ENCODE results near the gene FAM210A. TPM values are rescaled to one million over a fixed set of nuclear protein-coding genes. Genes with fewer than 3 reads are reported as not detected.

The FAM210A gene
- total RNA-seq, 2 experiments from 2014 or later: 20.9 to 26.4 TPM

- H3K27me3 Mint-ChIP-seq: no peaks in the 10 kb centered on the region
- DNase-seq: no peak
- no peak overlapping the region for H3K27ac Mint-ChIP-seq
- no peak for ATAC-seq
- H3K4me1 Mint-ChIP-seq: no peaks in the 10 kb centered on the region
- CTCF ChIA-PET: no interaction called here
- H3K4me3 Mint-ChIP-seq: no peak overlapping the region
- no peaks in the 10 kb centered on the region for H3K9me3 Mint-ChIP-seq (ENCODE audit: low read depth)
- peaks cover 11% of the 10 kb centered on the region for H3K36me3 Mint-ChIP-seq
Observed at GRCh38 chr18:13649397-13650390, 76.7 kb downstream of the FAM210A start.

GRCh38 chr18:13647761-13648160 lies 78.6 kb downstream of the FAM210A start:
- no peaks in the 10 kb centered on the region for H3K9me3 Mint-ChIP-seq (ENCODE audit: low read depth)
- no peaks in the 10 kb centered on the region for H3K27me3 Mint-ChIP-seq
- ATAC-seq (no peak), DNase-seq (no peak)
- CTCF ChIA-PET: interaction anchor here (1.1 kb wide), 1 partner anchor 9 kb away, joined by 3 read pairs; no protein-coding TSS in a partner anchor
- no peaks in the 10 kb centered on the region for H3K4me1 Mint-ChIP-seq
- peaks cover 12% of the 10 kb centered on the region for H3K36me3 Mint-ChIP-seq
- no peak overlapping the region for H3K27ac Mint-ChIP-seq
- no peak overlapping the region for H3K4me3 Mint-ChIP-seq

GRCh38 chr18:13646633-13647032 lies 79.7 kb downstream of the FAM210A start:
- ATAC-seq (no peak), DNase-seq (no peak)
- H3K27ac Mint-ChIP-seq: no peak overlapping the region
- no peaks in the 10 kb centered on the region for H3K27me3 Mint-ChIP-seq
- H3K4me1 Mint-ChIP-seq: no peaks in the 10 kb centered on the region
- H3K9me3 Mint-ChIP-seq (ENCODE audit: low read depth): no peaks in the 10 kb centered on the region
- peaks cover 12% of the 10 kb centered on the region for H3K36me3 Mint-ChIP-seq
- CTCF ChIA-PET: interaction anchor here (1.0 kb wide), 1 partner anchor 17 kb away, joined by 3 read pairs; no protein-coding TSS in a partner anchor
- no peak overlapping the region for H3K4me3 Mint-ChIP-seq

GRCh38 chr18:13645093-13645492 lies 81.3 kb downstream of the FAM210A start:
- Mint-ChIP-seq H3K4me3 (no peak overlapping the region), H3K36me3 (peaks cover 19% of the 10 kb centered on the region), H3K9me3 (ENCODE audit: low read depth) (peaks cover 4% of the 10 kb centered on the region), H3K27me3 (no peaks in the 10 kb centered on the region), H3K27ac (no peak overlapping the region), H3K4me1 (no peaks in the 10 kb centered on the region)
- ATAC-seq (no peak), DNase-seq (no peak)
- CTCF ChIA-PET: no interaction called here

- peaks cover 19% of the 10 kb centered on the region for H3K36me3 Mint-ChIP-seq
- no peak for ATAC-seq
- DNase-seq: no peak
- H3K27me3 Mint-ChIP-seq: no peaks in the 10 kb centered on the region
- CTCF ChIA-PET: no interaction called here
- peaks cover 4% of the 10 kb centered on the region for H3K9me3 Mint-ChIP-seq (ENCODE audit: low read depth)
- H3K4me3 Mint-ChIP-seq: no peak overlapping the region
- H3K4me1 Mint-ChIP-seq: no peaks in the 10 kb centered on the region
- no peak overlapping the region for H3K27ac Mint-ChIP-seq
Observed at GRCh38 chr18:13643261-13643751, 83.1 kb downstream of the FAM210A start.

- H3K27me3 Mint-ChIP-seq: no peaks in the 10 kb centered on the region
- H3K9me3 Mint-ChIP-seq (ENCODE audit: low read depth): peaks cover 4% of the 10 kb centered on the region
- ATAC-seq (no peak), DNase-seq (no peak)
- H3K4me3 Mint-ChIP-seq: no peak overlapping the region
- H3K36me3 Mint-ChIP-seq: peaks cover 19% of the 10 kb centered on the region
- H3K4me1 Mint-ChIP-seq: no peaks in the 10 kb centered on the region
- CTCF ChIA-PET: no interaction called here
- no peak overlapping the region for H3K27ac Mint-ChIP-seq
Observed at GRCh38 chr18:13642440-13642827, 83.9 kb downstream of the FAM210A start.

- peaks cover 4% of the 10 kb centered on the region for H3K9me3 Mint-ChIP-seq (ENCODE audit: low read depth)
- no peaks in the 10 kb centered on the region for H3K27me3 Mint-ChIP-seq
- no peaks in the 10 kb centered on the region for H3K4me1 Mint-ChIP-seq
- CTCF ChIA-PET: no interaction called here
- DNase-seq (no peak), ATAC-seq (no peak)
- H3K4me3 Mint-ChIP-seq: no peak overlapping the region
- peaks cover 19% of the 10 kb centered on the region for H3K36me3 Mint-ChIP-seq
- H3K27ac Mint-ChIP-seq: no peak overlapping the region
Observed at GRCh38 chr18:13641551-13642439, 84.6 kb downstream of the FAM210A start.

- Mint-ChIP-seq H3K4me3 (no peak overlapping the region), H3K9me3 (ENCODE audit: low read depth) (peaks cover 4% of the 10 kb centered on the region), H3K27ac (no peak overlapping the region), H3K4me1 (no peaks in the 10 kb centered on the region), H3K27me3 (no peaks in the 10 kb centered on the region), H3K36me3 (peaks cover 16% of the 10 kb centered on the region)
- ATAC-seq (no peak), DNase-seq (no peak)
- CTCF ChIA-PET: no interaction called here
Observed at GRCh38 chr18:13640266-13640860, 86.0 kb downstream of the FAM210A start.

- Mint-ChIP-seq H3K4me3 (no peak overlapping the region), H3K9me3 (ENCODE audit: low read depth) (peaks cover 4% of the 10 kb centered on the region), H3K4me1 (no peaks in the 10 kb centered on the region), H3K27me3 (no peaks in the 10 kb centered on the region), H3K27ac (no peak overlapping the region), H3K36me3 (peaks cover 10% of the 10 kb centered on the region)
- ATAC-seq (no peak), DNase-seq (peak; percentile 38)
- CTCF ChIA-PET: no interaction called here
Observed at GRCh38 chr18:13638719-13639595, 87.4 kb downstream of the FAM210A start.

- ATAC-seq: no peak
- Mint-ChIP-seq H3K27me3 (no peaks in the 10 kb centered on the region), H3K4me1 (peaks cover 3% of the 10 kb centered on the region), H3K9me3 (ENCODE audit: low read depth) (peaks cover 2% of the 10 kb centered on the region), H3K4me3 (no peak overlapping the region), H3K27ac (no peak overlapping the region), H3K36me3 (peaks cover 25% of the 10 kb centered on the region)
- DNase-seq: no peak
- CTCF ChIA-PET: interaction anchor here (1.2 kb wide), 1 partner anchor 419 kb away, joined by 4 read pairs; no protein-coding TSS in a partner anchor
Observed at GRCh38 chr18:13635046-13635445, 91.3 kb downstream of the FAM210A start.

GRCh38 chr18:13633700-13634099 lies 92.7 kb downstream of the FAM210A start:
- no peak for ATAC-seq

GRCh38 chr18:13630716-13631268 lies 95.6 kb downstream of the FAM210A start:
- Mint-ChIP-seq H3K36me3 (peaks cover 31% of the 10 kb centered on the region), H3K4me1 (peaks cover 43% of the 10 kb centered on the region), H3K4me3 (no peak overlapping the region), H3K9me3 (ENCODE audit: low read depth) (peaks cover 2% of the 10 kb centered on the region), H3K27ac (no peak overlapping the region), H3K27me3 (no peaks in the 10 kb centered on the region)
- CTCF ChIA-PET: interaction anchor here (3.9 to 6.7 kb wide), 2 partner anchors 68 to 72 kb away, joined by 21 to 70 read pairs; no protein-coding TSS in a partner anchor
- DNase-seq (no peak), ATAC-seq (no peak)

More at GRCh38 chr18:13633700-13634099, 92.7 kb downstream of the FAM210A start:
- Mint-ChIP-seq H3K9me3 (ENCODE audit: low read depth) (peaks cover 2% of the 10 kb centered on the region), H3K4me1 (peaks cover 16% of the 10 kb centered on the region), H3K27me3 (no peaks in the 10 kb centered on the region), H3K27ac (no peak overlapping the region), H3K4me3 (no peak overlapping the region), H3K36me3 (peaks cover 27% of the 10 kb centered on the region)
- no peak for DNase-seq
- CTCF ChIA-PET: interaction anchor here (1.0 to 6.7 kb wide), 2 partner anchors 67 to 75 kb away, joined by 3 to 70 read pairs; no protein-coding TSS in a partner anchor

Data from activated CD8-positive, alpha-beta memory T cell treated with anti-CD3 and anti-CD28 coated beads, Interleukin-2, amount 10 ng/mL, durations not matched to agents 7 days and 5 days (primary cell).